Peyer's patch (tissue), 4 donors: ENCODE measurements around the gene RCOR1. TPM values are rescaled to one million over a fixed set of nuclear protein-coding genes. Genes with fewer than 3 reads are reported as not detected.

Source experiments
- DNase-seq, 3 donors: peaks; one replicate each; pipeline ENCODE4 v3.0.0-alpha.2; 2017 to 2019
- H3K27ac ChIP-seq, 4 donors: fragments of 200-600 bp; sonication (generic); one replicate each; pipeline ENCODE4 v1.5.1; 2016 to 2019
- H3K27me3 ChIP-seq, 2 donors: fragments of 200-600 bp; sonication (generic); one replicate each; pipeline ENCODE4 v1.5.1; 2019
- H3K36me3 ChIP-seq, 3 donors: fragments of 200-600 bp; sonication (generic); one replicate each; pipeline ENCODE4 v1.5.1; 2016 to 2019
- H3K4me1 ChIP-seq, 4 donors: fragments of 200-600 bp; sonication (generic); one replicate each; pipeline ENCODE4 v1.5.1; 2016 to 2019
- H3K4me3 ChIP-seq, 4 donors: fragments of 200-600 bp; sonication (generic); 1 replicate in 3 of 4; 2 replicates in 1 of 4; pipeline ENCODE4 v1.5.1; 2016 to 2019; ENCODE audit warnings: mild to moderate bottlenecking in 1 of 4
- H3K9me3 ChIP-seq, 4 donors: fragments of 200-600 bp; sonication (generic); one replicate each; pipeline ENCODE4 v1.5.1; 2016 to 2019; ENCODE audit warnings: mild to moderate bottlenecking in 1 of 4
- CTCF ChIP-seq, 6 experiments: fragments of 450-650 bp in 4 of 6; fragments of 200-600 bp in 2 of 6; sonication (generic) in 1 of 6; IDR thresholded peaks; one replicate each; pipeline ENCODE4 v1.5.1; 2017 to 2019; ENCODE audit warnings: antibody characterized with exemption in 6 of 6, mild to moderate bottlenecking in 3 of 6, moderate library complexity in 1 of 6
- POLR2A ChIP-seq, 2 donors: fragments of 450-650 bp; IDR thresholded peaks; one replicate each; pipeline ENCODE4 v1.5.1; 2017; ENCODE audit warnings: antibody characterized with exemption in 2 of 2, mild to moderate bottlenecking in 2 of 2, moderate library complexity in 2 of 2
- total RNA-seq, 4 donors: library from RNA; depleted of rRNA; stranded (reverse); fragments of >200 nt; gene quantifications; one replicate each; pipeline ENCODE4 v1.1.0, GENCODE V29; 2016

Gene RCOR1
- total RNA-seq, 4 donors from 2014 or later = 16.5 to 26.3 (median 21.1) TPM

DNA sequence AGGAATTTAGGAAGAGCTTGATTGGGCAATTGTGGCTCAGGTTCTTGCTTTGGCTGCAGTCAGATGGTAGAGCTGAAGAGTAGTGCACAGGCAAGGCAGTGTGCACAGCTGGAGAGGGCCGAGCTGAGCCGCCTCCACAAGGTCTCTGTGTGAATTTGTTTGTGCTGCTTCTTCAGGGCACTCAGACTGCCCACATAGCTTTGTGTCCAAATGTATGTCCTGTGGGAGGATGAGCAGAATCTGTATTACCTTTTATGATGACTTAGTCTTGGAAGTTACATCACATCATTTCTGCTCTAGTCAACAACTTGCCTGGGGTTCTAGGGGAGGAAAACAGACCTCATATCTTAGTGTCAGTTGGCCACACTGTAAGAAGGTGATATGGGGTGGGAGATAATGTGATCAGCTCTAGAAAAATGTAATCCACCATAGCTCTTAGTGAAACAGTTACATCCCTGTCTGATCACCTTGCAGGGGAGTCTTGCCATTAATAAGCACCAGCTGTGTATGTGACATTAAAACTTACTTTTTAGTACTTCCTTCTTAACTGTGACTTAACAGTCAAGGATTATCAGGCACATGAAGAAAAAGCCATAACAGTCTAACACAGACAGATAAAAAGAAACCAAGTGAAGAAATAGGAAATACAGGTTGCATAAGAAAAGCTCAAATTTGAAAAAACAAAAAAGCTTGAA, 53.4 kb downstream of the RCOR1 start:
- no peak overlapping the region for H3K27ac ChIP-seq
- no peaks in the 10 kb centered on the region for H3K27me3 ChIP-seq
- H3K36me3 ChIP-seq = no peaks in the 10 kb centered on the region
- no peak for DNase-seq
- no peaks in the 10 kb centered on the region for H3K9me3 ChIP-seq
- peaks cover 0 to 13% (median 0%) of the 10 kb centered on the region in 4 donors for H3K4me1 ChIP-seq
- no peak for TF ChIP-seq POLR2A (IDR thresholded peaks at IDR 0.05)
- no peak for TF ChIP-seq CTCF (IDR thresholded peaks at IDR 0.05)
- no peak overlapping the region for H3K4me3 ChIP-seq

- no peak for DNase-seq
- no peak overlapping the region for H3K27ac ChIP-seq
- TF ChIP-seq CTCF (IDR thresholded peaks at IDR 0.05) (no peak), POLR2A (IDR thresholded peaks at IDR 0.05) (no peak)
- no peak overlapping the region for H3K4me3 ChIP-seq
- peaks cover 0 to 13% (median 0%) of the 10 kb centered on the region in 4 donors for H3K4me1 ChIP-seq
- no peaks in the 10 kb centered on the region for H3K36me3 ChIP-seq
- no peaks in the 10 kb centered on the region for H3K27me3 ChIP-seq
- H3K9me3 ChIP-seq = no peaks in the 10 kb centered on the region
These were observed 54.2 kb downstream of the RCOR1 start for GRCh38 chr14:102646615-102647014.

DNA sequence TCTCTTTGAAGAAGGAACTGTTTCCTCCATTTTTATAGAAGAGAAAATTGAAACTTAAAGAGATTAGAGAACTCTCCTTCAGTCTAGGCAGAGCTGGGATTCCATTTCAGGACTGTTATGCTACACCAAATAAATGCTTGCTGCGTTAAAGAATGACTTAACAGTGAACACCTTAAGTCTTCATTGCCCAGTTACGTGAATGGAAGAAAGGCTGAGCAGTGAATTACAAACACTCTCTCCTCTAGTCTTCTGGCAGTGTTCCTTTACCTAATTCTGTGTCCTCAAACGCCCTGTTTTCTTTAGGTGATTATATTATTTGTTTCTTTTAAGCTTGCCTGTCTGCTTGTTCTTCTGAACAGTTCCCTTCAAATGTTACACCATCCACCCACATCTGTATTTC, 59.7 kb downstream of the RCOR1 start:
- no peak for DNase-seq
- no peaks in the 10 kb centered on the region for H3K4me1 ChIP-seq
- no peak overlapping the region for H3K27ac ChIP-seq
- no peak overlapping the region for H3K4me3 ChIP-seq
- H3K36me3 ChIP-seq = no peaks in the 10 kb centered on the region
- no peaks in the 10 kb centered on the region for H3K27me3 ChIP-seq
- TF ChIP-seq CTCF (IDR thresholded peaks at IDR 0.05) (no peak), POLR2A (IDR thresholded peaks at IDR 0.05) (no peak)
- no peaks in the 10 kb centered on the region for H3K9me3 ChIP-seq

DNA sequence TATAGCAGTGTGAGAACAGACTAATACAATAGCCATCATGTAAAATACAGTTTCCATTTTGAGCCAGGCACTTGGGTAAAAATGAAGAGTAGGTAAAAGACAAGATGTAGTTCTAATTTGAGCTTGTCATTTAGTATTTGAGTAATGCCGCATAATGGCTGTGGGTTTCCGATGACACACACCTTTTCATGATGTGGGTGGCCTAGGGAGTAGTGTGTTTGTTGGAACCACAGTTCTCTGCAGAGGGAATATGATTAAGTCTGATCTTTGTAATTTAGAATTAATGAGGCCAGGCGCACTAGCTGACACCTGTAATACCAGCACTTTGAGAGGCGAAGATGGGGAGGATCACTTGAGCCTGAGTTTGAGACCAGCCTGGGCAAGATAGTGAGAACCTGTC, 61.8 kb downstream of the RCOR1 start:
- no peak for DNase-seq
- H3K27me3 ChIP-seq = no peaks in the 10 kb centered on the region
- H3K4me1 ChIP-seq = no peaks in the 10 kb centered on the region
- TF ChIP-seq POLR2A (IDR thresholded peaks at IDR 0.05) = no peak
- no peak for TF ChIP-seq CTCF (IDR thresholded peaks at IDR 0.05)
- H3K9me3 ChIP-seq = no peaks in the 10 kb centered on the region
- H3K36me3 ChIP-seq = no peaks in the 10 kb centered on the region
- H3K27ac ChIP-seq = no peak overlapping the region
- H3K4me3 ChIP-seq = no peak overlapping the region

DNA sequence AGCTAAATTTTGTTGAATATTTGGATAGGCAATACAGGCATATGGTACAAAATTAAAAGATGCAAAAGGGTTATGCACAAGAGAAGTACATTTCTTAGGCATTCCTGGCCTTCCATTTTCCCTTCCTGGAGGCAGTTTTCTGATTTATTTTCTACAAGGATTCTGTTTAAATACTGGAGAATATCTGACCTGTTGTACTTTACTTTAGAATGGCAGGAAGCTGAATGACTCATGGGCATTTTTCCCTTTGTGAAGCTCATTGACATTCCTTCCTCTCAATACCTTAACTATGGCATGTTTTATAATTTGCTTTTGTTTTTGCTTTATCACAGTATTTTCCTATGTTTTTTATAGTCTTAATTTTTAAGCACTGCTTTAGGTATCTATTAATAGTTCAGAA, 62.7 kb downstream of the RCOR1 start:
- Histone ChIP-seq H3K4me1 (no peaks in the 10 kb centered on the region), H3K9me3 (no peaks in the 10 kb centered on the region), H3K27ac (no peak overlapping the region), H3K36me3 (no peaks in the 10 kb centered on the region), H3K27me3 (no peaks in the 10 kb centered on the region), H3K4me3 (no peak overlapping the region)
- DNase-seq = no peak
- TF ChIP-seq CTCF (IDR thresholded peaks at IDR 0.05) (no peak), POLR2A (IDR thresholded peaks at IDR 0.05) (no peak)

DNA sequence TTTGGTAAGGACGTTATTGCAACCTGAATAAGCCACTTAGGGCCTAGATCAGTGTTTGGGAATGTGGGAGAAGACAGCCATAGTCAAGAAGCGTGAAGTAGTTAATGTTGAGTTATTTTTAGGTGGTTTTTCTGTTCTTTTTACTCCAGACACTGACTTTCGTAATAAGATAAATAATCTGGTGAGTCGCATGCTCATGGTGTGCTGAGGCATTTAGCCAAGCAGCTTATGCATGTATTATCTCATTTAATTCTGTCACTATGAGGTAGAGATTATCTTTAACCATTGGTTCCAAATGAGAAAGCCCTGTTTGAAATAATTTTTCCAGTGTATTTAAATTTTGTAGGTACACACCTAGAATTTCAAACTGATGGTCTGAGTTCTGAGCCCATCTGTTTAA, 67.3 kb downstream of the RCOR1 start:
- no peaks in the 10 kb centered on the region for H3K4me1 ChIP-seq
- no peaks in the 10 kb centered on the region for H3K27me3 ChIP-seq
- no peaks in the 10 kb centered on the region for H3K9me3 ChIP-seq
- DNase-seq = no peak
- no peak overlapping the region for H3K27ac ChIP-seq
- H3K36me3 ChIP-seq = no peaks in the 10 kb centered on the region
- no peak overlapping the region for H3K4me3 ChIP-seq
- no peak for TF ChIP-seq POLR2A (IDR thresholded peaks at IDR 0.05)
